B cell (primary cell): ENCODE results near the gene SPG7. TPM values are rescaled to one million over a fixed set of nuclear protein-coding genes. Genes with fewer than 3 reads are reported as not detected.

Source experiments
- ATAC-seq: fragments of 200-7000 bp; cut with Tn5 transposase; one replicate; pipeline ENCODE4 v1.10.0; 2021; ENCODE audit warnings: low read depth, mild to moderate bottlenecking, moderate number of reproducible peaks, moderate library complexity
- CTCF ChIA-PET: fragments of 350-600 bp; sonication (Branson Sonifier 250); formaldehyde crosslinking; loops from one replicate; lab custom pipeline; 2021; ENCODE audit warnings: antibody characterized with exemption, inconsistent platforms; lab: Charles Lee
- POLR2A ChIA-PET: fragments of 350-600 bp; sonication (Branson Sonifier 250); formaldehyde crosslinking; loops from one replicate; lab custom pipeline; 2021; ENCODE audit warnings: antibody characterized with exemption; lab: Charles Lee
- DNase-seq: peaks from one replicate; pipeline ENCODE4 v3.0.0; 2013
- H2AFZ ChIP-seq: 2 replicates; pipeline ENCODE4 v1.6.1; 2012; ENCODE audit warnings: mild to moderate bottlenecking, low read depth, low read length; ENCODE audit not compliant: insufficient read depth, poor library complexity, severe bottlenecking
- H3K27ac ChIP-seq, 2 donors: 1 replicate in 1 of 2; 2 replicates in 1 of 2; pipeline ENCODE4 v1.5.1; 2012 to 2013; ENCODE audit warnings: low read length in 2 of 2, mild to moderate bottlenecking in 2 of 2, moderate library complexity in 1 of 2
- H3K27me3 ChIP-seq, 4 experiments: fragments of 200-600 bp in 1 of 4; sonication (generic) in 1 of 4; replicated peaks in 1 of 4; 1 replicate in 2 of 4; 2 replicates in 2 of 4; pipeline versions ENCODE4 v1.6.1 to v1.7.0; 2013 to 2016; ENCODE audit warnings: low read length in 3 of 4, mild to moderate bottlenecking in 2 of 4, mixed read lengths in 1 of 4, moderate library complexity in 1 of 4; ENCODE audit not compliant: insufficient read depth in 4 of 4, control insufficient read depth in 3 of 4; ENCODE audit errors: control extremely low read depth in 1 of 4
- H3K36me3 ChIP-seq, 2 experiments: replicated peaks in 1 of 2; 1 replicate in 1 of 2; 2 replicates in 1 of 2; pipeline versions ENCODE4 v1.6.1 to v1.7.1; 2013; ENCODE audit warnings: low read length in 1 of 2; ENCODE audit not compliant: insufficient read depth in 2 of 2, control insufficient read depth in 1 of 2; ENCODE audit errors: control extremely low read depth in 1 of 2, extremely low read depth in 1 of 2
- H3K4me1 ChIP-seq, 2 donors: fragments of 200-600 bp in 1 of 2; sonication (generic) in 1 of 2; 1 replicate in 1 of 2; 2 replicates in 1 of 2; pipeline versions ENCODE4 v1.5.1 to v1.6.1; 2013 to 2017; ENCODE audit warnings: low read length in 2 of 2; ENCODE audit not compliant: control insufficient read depth in 2 of 2, insufficient read depth in 2 of 2
- H3K4me2 ChIP-seq: replicated peaks from 2 replicates; pipeline ENCODE3; 2012; ENCODE audit warnings: mild to moderate bottlenecking, low read depth, low read length; ENCODE audit not compliant: poor library complexity, severe bottlenecking
- H3K4me3 ChIP-seq, 5 experiments: fragments of 200-600 bp in 1 of 5; sonication (generic) in 1 of 5; 1 replicate in 3 of 5; 2 replicates in 2 of 5; pipeline versions ENCODE4 v1.5.1 to v1.7.0; 2011 to 2016; ENCODE audit warnings: low read length in 4 of 5, mild to moderate bottlenecking in 4 of 5, low read depth in 2 of 5, control low read depth in 1 of 5, moderate library complexity in 1 of 5; ENCODE audit not compliant: insufficient read depth in 1 of 5; ENCODE audit errors: control extremely low read depth in 1 of 5, extremely low read depth in 1 of 5
- H3K79me2 ChIP-seq: fragments of 200-600 bp; sonication (generic); one replicate; pipeline ENCODE4 v1.6.0; 2016; ENCODE audit warnings: low read length; ENCODE audit not compliant: control insufficient read depth, insufficient read depth
- H3K9ac ChIP-seq: fragments of 200-600 bp; sonication (generic); 2 replicates; pipeline ENCODE4 v1.6.1; 2017; ENCODE audit warnings: mild to moderate bottlenecking, low read length, moderate library complexity
- H3K9me3 ChIP-seq, 3 donors: one replicate each; pipeline versions ENCODE4 v1.6.1 to v1.7.1; 2013; ENCODE audit warnings: low read length in 2 of 3; ENCODE audit not compliant: control insufficient read depth in 2 of 3, insufficient read depth in 1 of 3; ENCODE audit errors: control extremely low read depth in 1 of 3
- H4K20me1 ChIP-seq: 2 replicates; pipeline ENCODE4 v1.6.0; 2012; ENCODE audit warnings: mild to moderate bottlenecking, low read length; ENCODE audit not compliant: insufficient read depth, control insufficient read depth, poor library complexity, severe bottlenecking
- H3K27ac Mint-ChIP-seq: one replicate; pipeline ENCODE4 v1.8.0; 2021; ENCODE audit warnings: mixed read lengths
- H3K27me3 Mint-ChIP-seq: one replicate; pipeline ENCODE4 v1.8.0; 2021; ENCODE audit warnings: mixed read lengths
- H3K4me1 Mint-ChIP-seq: one replicate; pipeline ENCODE4 v1.8.0; 2021; ENCODE audit warnings: mixed read lengths
- H3K4me3 Mint-ChIP-seq: one replicate; pipeline ENCODE4 v1.8.0; 2021; ENCODE audit warnings: mixed read lengths
- H3K9me3 Mint-ChIP-seq: one replicate; pipeline ENCODE4 v1.8.0; 2022; ENCODE audit warnings: mixed read lengths; ENCODE audit not compliant: insufficient read depth
- CTCF ChIP-seq: fragments of 200-600 bp; IDR thresholded peaks from one replicate; pipeline ENCODE4 v1.8.0; 2022; ENCODE audit warnings: antibody characterized with exemption, mild to moderate bottlenecking
- EZH2 ChIP-seq: IDR thresholded peaks from 2 replicates; pipeline ENCODE4 v1.6.1; 2012; ENCODE audit warnings: borderline replicate concordance, low read depth, mild to moderate bottlenecking, moderate library complexity, low read length; ENCODE audit not compliant: insufficient read depth, poor library complexity, severe bottlenecking
- WGBS: methylation state at CpG from one replicate; pipeline ENCODE4 v1.1.5; 2013; ENCODE audit warnings: missing lambda C conversion rate; ENCODE audit not compliant: insufficient coverage; 5-methylcytosine and 5-hydroxymethylcytosine counted together
- intact Hi-C: fragments of 100-400 bp; cut with micrococcal nuclease; formaldehyde crosslinking; loops from one replicate; pipeline ENCODE4 v1.10.0; 2022
- polyA plus RNA-seq: library from polyadenylated mRNA; depleted of rRNA; stranded (reverse); fragments of >200 nt; gene quantifications from 2 replicates; pipeline ENCODE4 v1.2.3, GENCODE V29; 2012
- total RNA-seq, 2 donors: library from RNA; stranded (reverse); fragments of 120-200 nt in 1 of 2; gene quantifications; 1 replicate in 1 of 2; 2 replicates in 1 of 2; pipeline versions ENCODE4 v1.2.3 to v1.2.4, GENCODE V29; 2013 to 2022

Gene SPG7
- total and polyA plus RNA-seq, 2 donors (not counting 1 experiment from before 2014, with no cell fraction given): 146 to 157 TPM

GRCh38 chr16:89599902-89600301 lies 91.7 kb downstream of the SPG7 start:
- WGBS: 86% methylated on average over 10 of the region's 10 CpGs
- DNase-seq (no peak), ATAC-seq (no peak)
- Histone ChIP-seq H3K4me2 (no peak overlapping the region), H3K79me2 (no peaks in the 10 kb centered on the region), H3K9ac (no peak overlapping the region), H3K36me3 (no peaks in the 10 kb centered on the region), H2AFZ (no peak overlapping the region), H3K4me1 (peaks cover 7 to 10% of the 10 kb centered on the region in 2 donors), H3K9me3 (no peaks in the 10 kb centered on the region), H3K27me3 (peaks cover 0 to 14% (median 0%) of the 10 kb centered on the region in 4 experiments), H4K20me1 (no peaks in the 10 kb centered on the region), H3K27ac (no peak overlapping the region), H3K4me3 (no peak overlapping the region)
- no peaks in the 10 kb centered on the region for H3K9me3 Mint-ChIP-seq
- intact Hi-C loops: no loop called here
- H3K27me3 Mint-ChIP-seq: peaks cover 4% of the 10 kb centered on the region
- no peak overlapping the region for H3K4me3 Mint-ChIP-seq
- CTCF ChIA-PET: interaction anchor here (0.7 kb wide), 1 partner anchor 260 kb away, joined by 3 read pairs; no protein-coding TSS in a partner anchor
- H3K27ac Mint-ChIP-seq: no peak overlapping the region
- peaks cover 7% of the 10 kb centered on the region for H3K4me1 Mint-ChIP-seq
- TF ChIP-seq EZH2 (no peak), CTCF (no peak)
- POLR2A ChIA-PET: no interaction called here

GRCh38 chr16:89600427-89600826 lies 92.2 kb downstream of the SPG7 start:
- H3K4me3 Mint-ChIP-seq: no peak overlapping the region
- H3K4me1 ChIP-seq: peaks cover 7 to 10% of the 10 kb centered on the region in 2 donors
- H3K9me3 ChIP-seq: no peaks in the 10 kb centered on the region
- H3K27ac ChIP-seq: no peak overlapping the region
- no peak overlapping the region for H3K4me2 ChIP-seq
- DNase-seq (no peak), ATAC-seq (no peak)
- no peak overlapping the region for H2AFZ ChIP-seq
- ChIA-PET POLR2A (no interaction called here), CTCF (interaction anchor here (0.7 kb wide), 1 partner anchor 260 kb away, joined by 3 read pairs; no protein-coding TSS in a partner anchor)
- no peaks in the 10 kb centered on the region for H3K36me3 ChIP-seq
- peaks cover 7% of the 10 kb centered on the region for H3K4me1 Mint-ChIP-seq
- WGBS: 91% methylated on average over 12 of the region's 12 CpGs
- intact Hi-C loops: no loop called here
- H3K27me3 ChIP-seq: peaks cover 0 to 14% (median 0%) of the 10 kb centered on the region in 4 experiments
- H3K79me2 ChIP-seq: no peaks in the 10 kb centered on the region
- peaks cover 4% of the 10 kb centered on the region for H3K27me3 Mint-ChIP-seq
- H3K9me3 Mint-ChIP-seq: no peaks in the 10 kb centered on the region
- no peak for TF ChIP-seq CTCF
- TF ChIP-seq EZH2: no peak
- no peak overlapping the region for H3K27ac Mint-ChIP-seq
- H3K9ac ChIP-seq: no peak overlapping the region
- H4K20me1 ChIP-seq: no peaks in the 10 kb centered on the region
- no peak overlapping the region for H3K4me3 ChIP-seq
